HAP-1 (cell line): Measurements from ENCODE around the gene TSPEAR.

ENCODE experiments used
- DNase-seq, 2 experiments: peaks; one replicate each; pipeline ENCODE4 v3.0.0-alpha.2; 2016 to 2020; ENCODE audit warnings: low spot score in 2 of 2
- H3K27me3 ChIP-seq: fragments of 250-450 bp; sonication (Bioruptor Pico); 2 replicates; pipeline ENCODE4 v1.5.1; 2020; ENCODE audit warnings: low read depth, mild to moderate bottlenecking, moderate library complexity
- H3K36me3 ChIP-seq: fragments of 250-450 bp; sonication (Bioruptor Pico); replicated peaks from 2 replicates; pipeline ENCODE4 v1.5.1; 2020; ENCODE audit warnings: mild to moderate bottlenecking
- H3K4me1 ChIP-seq: fragments of 250-450 bp; sonication (Bioruptor Pico); 2 replicates; pipeline ENCODE4 v1.5.1; 2020; ENCODE audit warnings: mild to moderate bottlenecking
- H3K4me3 ChIP-seq: fragments of 250-450 bp; sonication (Bioruptor Pico); 2 replicates; pipeline ENCODE4 v1.5.1; 2020; ENCODE audit warnings: mild to moderate bottlenecking, moderate library complexity
- H3K9me3 ChIP-seq: fragments of 250-450 bp; sonication (Bioruptor Pico); 2 replicates; pipeline ENCODE4 v1.5.1; 2020; ENCODE audit warnings: mild to moderate bottlenecking, moderate library complexity
- in situ Hi-C: fragments of 300-500 bp; cut with MboI; formaldehyde crosslinking; loops from 3 replicates; pipeline ENCODE4 v1.14.3; 2020; ENCODE audit warnings: low sequenced_read_pairs, inconsistent platforms, mixed read lengths

The TSPEAR gene

DNA sequence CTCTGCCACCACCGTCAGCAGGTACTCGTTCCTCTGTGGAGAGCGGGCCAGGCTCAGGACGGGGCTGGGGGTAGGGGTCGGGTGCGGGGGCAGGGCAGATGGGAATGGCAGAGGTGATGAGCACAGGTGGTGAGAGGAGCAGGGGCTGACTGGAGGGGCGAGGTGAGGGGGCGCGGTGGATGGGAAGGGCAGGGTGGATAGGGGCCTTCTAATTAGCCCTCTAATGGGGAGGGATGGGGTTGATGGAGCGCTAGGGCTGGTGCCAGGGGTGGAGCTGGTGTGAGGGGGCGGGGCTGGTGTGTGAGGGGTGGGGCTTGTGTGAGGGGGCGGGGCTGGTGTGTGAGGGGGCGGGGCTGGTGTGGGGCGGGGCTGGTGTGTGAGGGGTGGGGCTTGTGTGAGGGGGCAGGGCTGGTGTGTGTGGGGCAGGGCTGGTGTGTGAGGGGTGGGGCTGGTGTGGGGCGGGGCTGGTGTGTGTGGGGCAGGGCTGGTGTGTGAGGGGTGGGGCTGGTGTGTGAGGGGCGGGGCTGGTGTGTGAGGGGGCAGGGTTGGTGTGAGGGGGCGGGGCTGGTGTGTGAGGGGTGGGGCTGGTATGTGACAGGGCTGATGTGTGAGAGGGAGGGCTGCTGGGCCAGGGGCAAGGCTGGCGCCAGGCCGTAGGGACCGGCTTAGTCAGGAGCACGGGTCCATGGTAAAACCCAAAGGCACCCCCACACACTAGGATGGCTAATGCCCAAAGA is 177.3 kb downstream of the TSPEAR start:
- no peaks in the 10 kb centered on the region for H3K27me3 ChIP-seq
- H3K4me3 ChIP-seq, result no peak overlapping the region
- in situ Hi-C loops, result no loop called here
- H3K9me3 ChIP-seq, result no peaks in the 10 kb centered on the region
- no peaks in the 10 kb centered on the region for H3K4me1 ChIP-seq
- H3K36me3 ChIP-seq, result no peaks in the 10 kb centered on the region
- DNase-seq, result no peak

DNA sequence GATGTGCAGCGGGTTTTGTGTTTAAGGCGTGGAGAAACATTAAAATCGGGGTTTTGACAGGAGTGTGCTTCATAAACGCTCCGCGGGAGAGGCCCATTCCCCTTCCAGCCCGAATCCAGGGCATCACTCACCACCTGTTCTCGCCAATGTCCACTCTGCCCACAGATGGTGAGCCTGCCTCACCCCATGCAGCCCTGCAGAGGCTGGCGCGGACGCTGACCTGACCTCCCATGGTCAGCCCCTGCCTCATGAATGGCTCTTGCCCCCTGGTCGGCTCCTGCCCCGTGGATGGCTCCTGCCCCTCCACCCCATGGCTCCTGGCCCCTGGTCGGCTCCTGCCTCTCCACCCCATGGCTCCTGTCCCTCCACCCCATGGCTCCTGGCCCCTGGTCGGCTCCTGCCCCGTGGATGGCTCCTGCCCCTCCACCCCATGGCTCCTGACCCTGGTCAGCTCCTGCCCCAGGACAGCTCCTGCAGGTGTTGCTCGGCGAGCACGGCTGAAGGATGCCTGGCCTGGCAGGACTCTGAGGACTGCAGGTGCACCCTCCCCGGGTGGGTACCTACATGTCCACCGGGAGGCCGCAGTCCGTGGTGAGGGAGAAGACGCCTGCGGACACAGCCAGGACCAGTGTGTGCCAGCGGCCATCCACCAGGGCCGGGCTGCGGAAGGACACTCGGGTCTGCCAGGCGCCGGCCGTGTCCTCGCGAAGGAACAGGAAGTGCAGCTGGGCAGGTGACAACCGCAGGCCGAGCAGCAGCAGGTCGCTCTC is 178.1 kb downstream of the TSPEAR start:
- H3K9me3 ChIP-seq, result no peaks in the 10 kb centered on the region
- in situ Hi-C loops, result no loop called here
- no peak overlapping the region for H3K4me3 ChIP-seq

DNA sequence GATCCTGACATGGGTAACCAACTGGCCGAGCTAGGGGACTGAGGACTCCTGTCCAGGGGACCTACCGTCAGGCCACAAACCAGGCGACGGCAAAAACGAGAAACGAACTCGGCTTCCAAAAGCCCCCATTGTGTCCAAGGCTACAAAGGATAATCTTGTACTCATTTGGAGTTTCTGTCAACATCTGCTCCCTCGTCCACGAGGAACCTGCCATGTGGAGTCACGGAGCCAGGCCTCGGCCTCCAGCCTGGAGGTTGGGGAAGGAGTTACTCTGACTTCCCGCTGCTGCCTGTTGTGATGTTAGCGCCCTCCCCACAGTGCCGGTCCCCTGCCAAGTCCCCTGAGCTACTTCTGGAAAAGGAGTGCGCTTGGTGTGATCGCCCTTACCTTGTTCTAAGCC is 178.7 kb downstream of the TSPEAR start:
- in situ Hi-C loops, result no loop called here
- Histone ChIP-seq H3K27me3 (no peaks in the 10 kb centered on the region), H3K4me1 (no peaks in the 10 kb centered on the region), H3K4me3 (no peak overlapping the region), H3K36me3 (no peaks in the 10 kb centered on the region), H3K9me3 (no peaks in the 10 kb centered on the region)
- no peak for DNase-seq

More for the DNA sequence above, 178.1 kb downstream of the TSPEAR start:
- no peak for DNase-seq
- H3K36me3 ChIP-seq, result no peaks in the 10 kb centered on the region
- no peaks in the 10 kb centered on the region for H3K27me3 ChIP-seq
- no peaks in the 10 kb centered on the region for H3K4me1 ChIP-seq

DNA sequence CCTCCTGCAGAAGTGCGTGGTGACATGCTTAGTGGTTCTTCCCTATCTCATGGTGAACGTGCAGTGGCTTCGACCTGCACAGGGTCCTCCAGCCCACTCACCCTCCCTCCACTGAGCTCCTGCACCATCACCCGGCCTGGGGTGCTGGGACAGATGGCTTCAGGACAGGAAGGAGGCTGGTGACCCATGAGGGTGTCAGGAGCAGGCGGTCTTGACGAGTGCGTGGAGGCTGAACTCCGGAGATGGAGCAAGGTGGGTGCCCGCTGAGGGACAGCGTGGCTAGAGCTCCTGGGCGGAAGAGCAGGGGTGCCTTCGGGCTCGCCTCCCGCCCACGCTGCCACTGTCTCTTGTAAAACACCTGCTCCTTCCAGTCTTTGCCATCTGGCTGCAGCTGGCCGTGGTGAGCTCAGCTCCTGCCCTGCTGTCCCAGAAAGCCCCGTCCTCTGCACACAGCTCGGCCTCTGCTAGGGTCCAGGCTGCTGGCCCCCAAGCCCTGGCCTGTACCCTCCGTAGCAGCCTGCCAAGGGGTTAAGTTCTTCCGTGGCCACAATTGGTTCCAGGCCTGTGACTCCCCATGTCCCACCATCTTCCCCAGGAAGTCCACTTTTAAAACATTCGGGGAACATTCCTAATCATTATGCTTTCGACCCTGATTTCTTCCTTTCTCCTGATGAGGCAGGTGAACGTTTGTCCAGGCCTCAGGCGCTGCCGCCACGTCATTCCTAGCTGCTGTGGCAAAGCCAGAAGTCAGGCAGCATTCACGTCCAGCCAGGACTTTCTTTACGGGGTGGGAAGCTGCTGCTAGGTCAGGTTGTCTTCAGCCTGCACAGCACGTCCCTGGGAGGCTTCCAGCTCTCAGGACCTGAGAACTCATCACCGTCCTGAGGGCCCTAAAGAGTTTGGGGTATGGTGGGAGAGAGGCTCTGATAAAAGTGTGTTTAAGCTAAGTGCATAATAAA is 179.5 kb downstream of the TSPEAR start:
- Histone ChIP-seq H3K36me3 (no peaks in the 10 kb centered on the region), H3K4me1 (no peaks in the 10 kb centered on the region), H3K27me3 (no peaks in the 10 kb centered on the region), H3K9me3 (no peaks in the 10 kb centered on the region), H3K4me3 (no peak overlapping the region)
- DNase-seq, result no peak
- in situ Hi-C loops, result no loop called here

DNA sequence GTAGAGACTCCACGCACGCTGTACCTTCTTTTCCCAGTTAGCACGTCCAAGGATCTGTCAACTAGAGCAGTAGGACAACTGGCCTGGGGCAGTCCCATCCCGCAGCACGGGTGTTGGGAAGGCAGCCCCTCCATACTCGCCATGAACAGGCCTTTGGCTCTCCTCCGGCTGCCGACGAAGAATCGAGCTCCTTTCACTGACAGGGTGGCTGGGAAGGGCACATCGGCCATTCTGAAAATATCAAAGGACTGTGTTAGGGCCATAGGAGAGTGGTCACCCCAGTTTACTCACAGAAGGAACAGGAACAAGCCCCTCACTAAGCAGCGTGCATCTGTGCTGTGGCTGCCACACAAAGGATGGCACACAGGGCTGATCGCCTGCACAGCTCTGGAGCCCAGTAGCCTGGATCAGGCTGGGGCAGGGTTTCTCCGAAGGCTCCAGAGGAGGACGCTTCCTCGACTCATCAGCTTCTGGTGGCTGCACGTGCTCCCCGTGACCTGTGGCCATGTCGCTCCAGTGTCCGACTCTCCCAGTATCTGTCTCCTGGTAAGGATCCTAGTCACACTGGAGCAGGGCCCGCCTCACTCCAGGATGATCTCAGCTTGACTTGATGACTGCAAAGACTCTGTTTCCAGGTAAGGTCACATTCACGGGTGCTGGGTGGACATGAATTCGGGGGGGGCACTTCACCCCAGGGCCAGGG is 180.3 kb downstream of the TSPEAR start:
- Histone ChIP-seq H3K4me3 (no peak overlapping the region), H3K36me3 (no peaks in the 10 kb centered on the region), H3K4me1 (no peaks in the 10 kb centered on the region), H3K27me3 (no peaks in the 10 kb centered on the region), H3K9me3 (no peaks in the 10 kb centered on the region)
- no peak for DNase-seq
- in situ Hi-C loops, result no loop called here

DNA sequence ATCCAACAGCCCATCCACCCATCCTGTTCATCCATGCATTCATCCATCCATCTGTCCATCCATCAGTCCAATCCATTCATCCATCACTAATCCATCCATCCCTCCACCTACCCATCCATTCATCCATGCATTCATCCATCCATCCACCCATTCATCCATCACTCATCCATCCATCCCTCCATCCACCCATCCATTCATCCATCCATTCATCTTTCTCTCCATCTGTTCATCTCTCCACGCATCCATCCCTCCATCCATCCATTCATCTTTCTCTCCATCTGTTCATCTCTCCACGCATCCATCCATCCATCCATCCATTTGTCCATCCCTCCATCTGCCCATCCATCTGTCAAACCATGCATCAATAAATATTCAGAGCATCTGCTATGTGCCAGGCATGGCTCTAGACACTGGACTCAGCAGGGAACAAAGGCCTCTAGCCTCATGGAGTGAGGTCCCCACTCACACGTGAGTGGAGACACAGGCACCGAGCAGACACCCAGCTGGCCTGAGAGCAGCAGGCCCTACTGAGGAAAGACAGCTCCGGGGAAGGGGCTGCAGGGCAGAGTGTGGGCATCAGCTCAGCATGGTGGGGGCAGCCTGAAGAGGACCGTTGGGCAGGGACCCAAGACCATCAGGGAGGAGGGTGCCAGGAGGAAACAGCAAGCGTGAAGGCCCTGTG is 181.0 kb downstream of the TSPEAR start:
- no peak for DNase-seq
- Histone ChIP-seq H3K36me3 (no peaks in the 10 kb centered on the region), H3K4me3 (no peak overlapping the region), H3K27me3 (no peaks in the 10 kb centered on the region), H3K4me1 (no peaks in the 10 kb centered on the region), H3K9me3 (no peaks in the 10 kb centered on the region)
- in situ Hi-C loops, result no loop called here

DNA sequence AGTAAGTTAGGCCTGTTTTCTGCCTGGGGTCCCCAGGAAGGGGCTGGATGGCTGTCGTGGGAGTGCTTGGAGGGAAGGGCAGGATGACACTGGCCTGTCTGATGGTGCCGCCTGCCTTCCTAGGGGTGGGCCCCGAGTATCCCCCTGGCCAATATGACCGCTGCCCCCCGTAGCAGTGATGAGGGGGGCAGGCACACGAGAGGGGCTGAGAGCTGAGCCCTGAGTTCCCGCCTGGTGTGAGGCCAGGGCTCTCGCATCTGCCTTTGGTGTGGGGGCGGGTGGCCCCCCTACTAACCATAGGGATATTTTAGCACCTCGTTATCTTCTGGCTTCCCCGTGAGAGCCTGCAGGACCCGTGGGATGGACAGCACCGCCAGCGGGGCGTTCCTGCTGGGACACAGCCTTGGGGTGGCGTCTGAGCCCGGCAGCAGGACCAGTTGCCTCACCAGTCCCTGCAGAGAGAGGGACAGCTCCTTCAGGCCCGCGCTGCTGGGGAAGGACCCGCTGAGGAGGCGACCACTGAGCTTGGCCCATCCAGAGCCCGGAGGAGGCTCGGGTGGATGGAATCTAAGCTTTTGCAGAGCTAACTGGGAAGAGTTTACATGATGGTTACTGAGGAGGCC is 181.8 kb downstream of the TSPEAR start:
- no peak for DNase-seq
- H3K9me3 ChIP-seq, result no peaks in the 10 kb centered on the region
- no peaks in the 10 kb centered on the region for H3K36me3 ChIP-seq
- H3K4me3 ChIP-seq, result no peak overlapping the region
- in situ Hi-C loops, result no loop called here
- H3K4me1 ChIP-seq, result no peaks in the 10 kb centered on the region
- H3K27me3 ChIP-seq, result no peaks in the 10 kb centered on the region

DNA sequence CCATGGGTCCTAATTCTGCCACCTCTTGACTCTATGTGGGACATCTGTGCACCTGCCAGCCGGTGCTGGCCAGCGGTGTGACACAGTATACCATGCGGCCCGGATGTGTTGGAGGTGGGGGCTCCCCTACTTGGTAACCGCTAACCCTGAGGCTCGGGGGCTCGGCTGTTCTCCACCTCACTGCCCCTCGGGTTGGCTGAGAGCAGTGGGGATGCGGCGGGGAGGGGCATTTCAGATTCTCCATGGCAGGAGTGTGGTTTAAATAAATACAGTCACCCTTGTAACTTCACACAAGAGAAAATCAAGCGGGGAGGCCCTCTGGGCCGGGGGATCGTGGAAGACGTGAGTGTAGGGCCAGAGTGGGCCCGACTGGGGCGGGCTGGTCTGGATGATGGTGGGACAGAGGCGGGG is 182.4 kb downstream of the TSPEAR start:
- H3K9me3 ChIP-seq, result no peaks in the 10 kb centered on the region
- H3K27me3 ChIP-seq, result no peaks in the 10 kb centered on the region
- DNase-seq, result no peak
- no peaks in the 10 kb centered on the region for H3K4me1 ChIP-seq
- in situ Hi-C loops, result no loop called here
- H3K36me3 ChIP-seq, result no peaks in the 10 kb centered on the region
- H3K4me3 ChIP-seq, result no peak overlapping the region

DNA sequence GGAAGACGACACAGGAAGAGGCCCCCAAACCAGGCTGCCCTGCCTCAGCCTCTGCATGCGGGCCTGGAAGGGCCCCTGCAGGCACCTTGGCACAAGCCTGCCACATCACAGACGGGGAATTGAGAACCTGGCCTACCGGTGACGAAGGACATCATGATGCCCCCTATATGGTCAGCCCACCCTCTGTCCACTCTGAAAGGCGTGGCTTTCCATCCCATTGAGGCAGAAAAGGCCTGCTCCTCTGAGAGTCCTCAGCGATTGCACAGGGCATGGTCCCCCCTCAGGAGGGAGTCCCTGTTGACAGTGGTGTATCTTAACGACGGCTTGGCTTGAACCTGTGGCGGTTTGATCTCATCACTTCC is 182.8 kb downstream of the TSPEAR start:
- no peak for DNase-seq
- no peaks in the 10 kb centered on the region for H3K4me1 ChIP-seq
- H3K4me3 ChIP-seq, result no peak overlapping the region
- H3K9me3 ChIP-seq, result no peaks in the 10 kb centered on the region
- in situ Hi-C loops, result no loop called here
- H3K36me3 ChIP-seq, result no peaks in the 10 kb centered on the region
- H3K27me3 ChIP-seq, result no peaks in the 10 kb centered on the region

DNA sequence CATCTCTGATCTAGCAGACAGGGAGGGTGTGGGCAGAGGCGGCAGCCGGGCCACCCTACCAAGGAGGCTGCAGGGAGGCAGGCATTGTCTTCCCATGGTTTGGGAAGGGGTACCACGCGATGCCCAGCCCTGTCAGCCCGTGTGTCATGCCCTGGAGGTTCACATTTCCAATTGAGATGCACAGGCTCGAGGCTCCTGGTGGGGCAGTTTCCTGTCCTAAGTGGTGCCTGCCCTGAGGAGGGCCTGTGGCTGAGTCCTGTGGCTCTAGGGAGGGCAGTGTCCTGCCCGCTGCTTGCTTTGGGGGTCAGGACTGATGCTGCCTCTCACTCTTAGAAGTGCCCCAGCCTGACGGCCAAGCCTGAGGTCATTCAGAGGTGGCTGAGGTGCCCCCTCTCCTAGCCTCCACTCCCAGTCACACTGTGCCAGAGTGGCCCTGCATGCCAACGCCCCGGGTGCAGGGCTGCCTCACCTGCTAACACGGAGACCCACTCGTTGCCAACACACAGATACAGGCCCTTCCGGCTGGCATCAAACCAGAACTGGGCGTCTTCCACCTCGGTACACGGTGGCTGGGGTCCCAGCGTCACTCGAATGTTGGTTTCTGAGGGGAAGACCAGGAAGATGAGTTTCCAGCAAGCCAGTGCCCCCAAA is 183.3 kb downstream of the TSPEAR start:
- DNase-seq, result no peak
- H3K27me3 ChIP-seq, result no peaks in the 10 kb centered on the region
- in situ Hi-C loops, result no loop called here
- no peaks in the 10 kb centered on the region for H3K9me3 ChIP-seq
- no peaks in the 10 kb centered on the region for H3K36me3 ChIP-seq
- H3K4me3 ChIP-seq, result no peak overlapping the region
- H3K4me1 ChIP-seq, result no peaks in the 10 kb centered on the region

DNA sequence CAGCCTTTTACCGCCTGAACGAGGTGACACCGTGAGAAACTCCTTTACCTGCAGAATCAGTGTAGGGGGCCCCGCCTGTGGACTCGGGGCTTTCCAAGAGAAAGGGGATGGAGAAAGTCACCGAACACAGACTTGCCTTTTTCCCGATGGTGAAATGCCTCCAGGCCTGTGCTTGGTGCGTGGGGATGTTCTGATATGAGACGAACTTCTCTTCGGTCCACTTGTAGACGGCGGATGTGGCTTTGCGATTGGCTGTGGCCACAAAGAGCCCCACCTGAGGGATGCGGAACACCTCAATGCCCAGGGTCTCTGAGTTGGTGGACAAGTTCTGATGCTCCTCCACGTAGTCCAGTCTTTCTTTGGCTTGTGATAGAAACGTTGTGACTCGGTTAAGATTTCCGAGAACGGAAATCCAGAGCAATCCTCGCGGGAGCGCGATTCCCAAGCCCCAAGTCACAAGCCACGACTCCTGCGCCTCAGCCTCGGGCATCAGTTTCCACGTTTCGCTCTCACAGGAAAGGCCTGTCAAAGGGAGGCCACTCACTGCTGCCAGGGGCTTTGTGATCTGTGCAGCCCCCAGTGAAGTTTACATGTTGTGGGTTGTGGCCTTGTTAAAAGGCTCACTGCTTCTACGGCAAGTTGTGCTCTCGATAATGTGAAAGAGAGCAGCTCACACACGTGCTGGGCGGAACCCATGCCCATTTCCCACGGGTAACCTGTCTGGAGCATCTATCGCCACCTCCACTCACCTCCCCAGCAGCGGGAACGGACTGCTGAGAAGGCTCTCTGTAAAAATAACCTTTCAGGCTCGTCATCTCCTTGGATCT is 184.0 kb downstream of the TSPEAR start:
- H3K36me3 ChIP-seq, result no peaks in the 10 kb centered on the region
- in situ Hi-C loops, result no loop called here
- H3K9me3 ChIP-seq, result no peaks in the 10 kb centered on the region
- no peaks in the 10 kb centered on the region for H3K27me3 ChIP-seq
- no peak overlapping the region for H3K4me3 ChIP-seq
- DNase-seq, result no peak
- no peaks in the 10 kb centered on the region for H3K4me1 ChIP-seq
